Neural cell (in vitro differentiated cells): ENCODE results near the gene TNNT3. TPM values are rescaled to one million over a fixed set of nuclear protein-coding genes. Genes with fewer than 3 reads are reported as not detected.
"Not testable (repeated sequence)": the region's sequence is repeated elsewhere in the genome, so short reads cannot be mapped to it uniquely, and the experiment has no call there.

Experiments
- H2AFZ ChIP-seq: fragments of 200-600, 300-800 bp; sonication (generic), shearing (Covaris generic); 2 replicates; pipeline ENCODE4 v1.6.0; 2014; ENCODE audit warnings: low read depth, mild to moderate bottlenecking, antibody characterized with exemption, low read length, moderate library complexity
- H3F3A ChIP-seq: fragments of 200-600 bp; shearing (Covaris generic); 2 replicates; pipeline ENCODE4 v1.6.1; 2016; ENCODE audit warnings: mild to moderate bottlenecking, moderate library complexity, mixed read lengths, antibody characterized with exemption, low read length; ENCODE audit not compliant: insufficient read depth, poor library complexity, severe bottlenecking
- H3K27ac ChIP-seq: fragments of 200-600, 300-800 bp; sonication (generic), shearing (Covaris generic); 2 replicates; pipeline ENCODE4 v1.5.1; 2014; ENCODE audit warnings: mild to moderate bottlenecking, low read length, moderate library complexity
- H3K27me3 ChIP-seq: fragments of 300-800, 200-600 bp; sonication (generic), shearing (Covaris generic); 2 replicates; pipeline ENCODE4 v1.6.0; 2014; ENCODE audit warnings: mild to moderate bottlenecking, low read depth, low read length, moderate library complexity; ENCODE audit not compliant: insufficient read depth
- H3K36me3 ChIP-seq: fragments of 300-800, 200-600 bp; sonication (generic), shearing (Covaris generic); 2 replicates; pipeline ENCODE4 v1.5.1; 2014; ENCODE audit warnings: mild to moderate bottlenecking, antibody characterized with exemption, low read length, moderate library complexity; ENCODE audit not compliant: insufficient read depth
- H3K4me2 ChIP-seq: fragments of 300-800, 200-600 bp; sonication (generic), shearing (Covaris generic); 2 replicates; pipeline ENCODE4 v1.6.0; 2014; ENCODE audit warnings: mild to moderate bottlenecking, low read length
- H3K4me3 ChIP-seq: fragments of 300-800, 200-600 bp; sonication (generic), shearing (Covaris generic); 2 replicates; pipeline ENCODE4 v1.5.1; 2014; ENCODE audit warnings: mild to moderate bottlenecking, low read length, moderate library complexity
- H3K79me2 ChIP-seq: fragments of 200-600 bp; shearing (Covaris generic); replicated peaks from 2 replicates; pipeline ENCODE4 v1.6.0; 2014; ENCODE audit warnings: mild to moderate bottlenecking, low read length, moderate library complexity; ENCODE audit not compliant: insufficient read depth
- H3K9ac ChIP-seq: fragments of 300-800, 200-600 bp; sonication (generic), shearing (Covaris generic); 2 replicates; pipeline ENCODE4 v1.6.1; 2016; ENCODE audit warnings: mild to moderate bottlenecking, low read length, mixed read lengths
- H3K9me2 ChIP-seq: fragments of 200-600 bp; shearing (Covaris generic); 2 replicates; pipeline ENCODE4 v1.6.1; 2016; ENCODE audit warnings: mild to moderate bottlenecking, low read length, mixed read lengths; ENCODE audit not compliant: insufficient read depth
- H3K9me3 ChIP-seq: fragments of 200-600, 300-800 bp; sonication (generic), shearing (Covaris generic); 2 replicates; pipeline ENCODE4 v1.6.1; 2016; ENCODE audit warnings: mild to moderate bottlenecking, mixed run types, low read length, moderate library complexity, mixed read lengths
- H4K20me1 ChIP-seq: fragments of 200-600 bp; shearing (Covaris generic); 2 replicates; pipeline ENCODE4 v1.6.1; 2016; ENCODE audit warnings: mild to moderate bottlenecking, mixed run types; ENCODE audit not compliant: insufficient read depth
- EP300 ChIP-seq: fragments of 450-650 bp; conservative IDR thresholded peaks from 2 replicates; pipeline ENCODE4 v1.6.1; 2014; ENCODE audit warnings: antibody characterized with exemption, mild to moderate bottlenecking, moderate library complexity; ENCODE audit not compliant: poor library complexity, severe bottlenecking
- EZH2 ChIP-seq: fragments of 200-600, 300-800 bp; shearing (Covaris generic), sonication (generic); IDR thresholded peaks from 2 replicates; pipeline ENCODE4 v1.6.1; 2014; ENCODE audit warnings: antibody characterized with exemption, low read length, borderline replicate concordance, mild to moderate bottlenecking; ENCODE audit not compliant: insufficient read depth, poor library complexity, severe bottlenecking
- MXI1 ChIP-seq: fragments of 450-650 bp; conservative IDR thresholded peaks from 2 replicates; pipeline ENCODE4 v1.6.1; 2014; ENCODE audit warnings: antibody characterized with exemption, mild to moderate bottlenecking; ENCODE audit not compliant: poor library complexity, severe bottlenecking
- POLR2AphosphoS5 ChIP-seq: IDR thresholded peaks from 2 replicates; pipeline ENCODE4 v1.6.1; 2012
- RAD21 ChIP-seq: fragments of 450-650 bp; conservative IDR thresholded peaks from 2 replicates; pipeline ENCODE4 v1.6.1; 2014; ENCODE audit warnings: antibody characterized with exemption, mild to moderate bottlenecking, moderate library complexity
- SMC3 ChIP-seq: fragments of 450-650 bp; conservative IDR thresholded peaks from 2 replicates; pipeline ENCODE4 v1.6.1; 2014; ENCODE audit warnings: antibody characterized with exemption, mild to moderate bottlenecking, moderate library complexity; ENCODE audit not compliant: poor library complexity
- TAF1 ChIP-seq: IDR thresholded peaks from 2 replicates; pipeline ENCODE4 v1.6.1; 2012; ENCODE audit warnings: low read depth
- polyA plus RNA-seq: library from polyadenylated mRNA; depleted of rRNA; stranded (reverse); fragments of >200 nt; gene quantifications from 2 replicates; pipeline ENCODE4 v1.2.3, GENCODE V29; 2014
- TF ChIP-seq, protein P1 (sequence below): IDR thresholded peaks from 2 replicates; pipeline ENCODE4 v1.6.1; 2012; ENCODE audit warnings: borderline replicate concordance
- TF ChIP-seq, protein P2 (sequence below): fragments of 450-650 bp; IDR thresholded peaks from 2 replicates; pipeline ENCODE4 v1.5.1; 2014; ENCODE audit warnings: antibody characterized with exemption, mild to moderate bottlenecking, moderate library complexity; ENCODE audit not compliant: poor library complexity, severe bottlenecking

The TNNT3 gene
- polyA plus RNA-seq, 1 donor from 2014 or later = not detected

DNA sequence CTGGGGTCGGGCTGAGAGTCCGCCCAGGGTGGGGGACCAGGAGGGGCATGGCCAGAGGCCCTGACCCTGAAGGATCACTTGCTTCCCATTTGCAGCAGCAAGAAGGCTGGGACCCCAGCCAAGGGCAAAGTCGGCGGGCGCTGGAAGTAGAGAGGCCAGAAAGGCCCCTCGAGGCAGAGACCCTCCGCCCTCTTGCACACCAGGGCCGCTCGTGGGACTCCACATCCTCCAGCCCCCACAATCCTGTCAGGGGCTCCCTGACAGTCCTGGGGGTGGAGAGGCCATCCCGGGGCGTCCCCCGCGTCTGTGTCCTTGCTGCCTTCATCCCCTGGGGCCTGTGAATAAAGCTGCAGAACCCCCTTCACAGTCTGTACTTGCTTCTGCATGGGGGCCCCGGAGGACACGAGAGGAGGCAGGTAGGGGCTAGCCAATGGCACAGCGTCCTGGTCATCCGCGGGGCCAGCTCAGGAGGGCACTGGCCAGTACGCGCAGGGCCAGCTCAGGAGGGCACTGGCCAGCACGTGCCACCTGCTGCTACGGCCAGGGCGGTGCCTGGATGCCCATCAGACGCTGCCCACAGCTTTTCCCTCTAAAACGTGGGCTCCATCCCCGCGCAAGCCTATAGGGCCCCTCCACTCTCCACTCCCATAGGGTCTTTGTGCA lies 19.0 kb downstream of the TNNT3 start:
- Histone ChIP-seq H3K9me2 (no peaks in the 10 kb centered on the region), H3K27ac (no peak overlapping the region), H2AFZ (no peak overlapping the region), H3K36me3 (no peaks in the 10 kb centered on the region), H3K4me2 (no peak overlapping the region), H3K79me2 (no peaks in the 10 kb centered on the region), H3F3A (no peaks in the 10 kb centered on the region), H3K27me3 (no peaks in the 10 kb centered on the region), H3K9me3 (no peaks in the 10 kb centered on the region), H3K9ac (no peak overlapping the region), H3K4me3 (no peak overlapping the region), H4K20me1 (no peaks in the 10 kb centered on the region)
- TF ChIP-seq SMC3 = no peak
- no peak for TF ChIP-seq TAF1
- TF ChIP-seq, protein P1, sequence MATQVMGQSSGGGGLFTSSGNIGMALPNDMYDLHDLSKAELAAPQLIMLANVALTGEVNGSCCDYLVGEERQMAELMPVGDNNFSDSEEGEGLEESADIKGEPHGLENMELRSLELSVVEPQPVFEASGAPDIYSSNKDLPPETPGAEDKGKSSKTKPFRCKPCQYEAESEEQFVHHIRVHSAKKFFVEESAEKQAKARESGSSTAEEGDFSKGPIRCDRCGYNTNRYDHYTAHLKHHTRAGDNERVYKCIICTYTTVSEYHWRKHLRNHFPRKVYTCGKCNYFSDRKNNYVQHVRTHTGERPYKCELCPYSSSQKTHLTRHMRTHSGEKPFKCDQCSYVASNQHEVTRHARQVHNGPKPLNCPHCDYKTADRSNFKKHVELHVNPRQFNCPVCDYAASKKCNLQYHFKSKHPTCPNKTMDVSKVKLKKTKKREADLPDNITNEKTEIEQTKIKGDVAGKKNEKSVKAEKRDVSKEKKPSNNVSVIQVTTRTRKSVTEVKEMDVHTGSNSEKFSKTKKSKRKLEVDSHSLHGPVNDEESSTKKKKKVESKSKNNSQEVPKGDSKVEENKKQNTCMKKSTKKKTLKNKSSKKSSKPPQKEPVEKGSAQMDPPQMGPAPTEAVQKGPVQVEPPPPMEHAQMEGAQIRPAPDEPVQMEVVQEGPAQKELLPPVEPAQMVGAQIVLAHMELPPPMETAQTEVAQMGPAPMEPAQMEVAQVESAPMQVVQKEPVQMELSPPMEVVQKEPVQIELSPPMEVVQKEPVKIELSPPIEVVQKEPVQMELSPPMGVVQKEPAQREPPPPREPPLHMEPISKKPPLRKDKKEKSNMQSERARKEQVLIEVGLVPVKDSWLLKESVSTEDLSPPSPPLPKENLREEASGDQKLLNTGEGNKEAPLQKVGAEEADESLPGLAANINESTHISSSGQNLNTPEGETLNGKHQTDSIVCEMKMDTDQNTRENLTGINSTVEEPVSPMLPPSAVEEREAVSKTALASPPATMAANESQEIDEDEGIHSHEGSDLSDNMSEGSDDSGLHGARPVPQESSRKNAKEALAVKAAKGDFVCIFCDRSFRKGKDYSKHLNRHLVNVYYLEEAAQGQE = no peak
- TF ChIP-seq MXI1 = no peak
- TF ChIP-seq EZH2 = no peak
- TF ChIP-seq, protein P2, sequence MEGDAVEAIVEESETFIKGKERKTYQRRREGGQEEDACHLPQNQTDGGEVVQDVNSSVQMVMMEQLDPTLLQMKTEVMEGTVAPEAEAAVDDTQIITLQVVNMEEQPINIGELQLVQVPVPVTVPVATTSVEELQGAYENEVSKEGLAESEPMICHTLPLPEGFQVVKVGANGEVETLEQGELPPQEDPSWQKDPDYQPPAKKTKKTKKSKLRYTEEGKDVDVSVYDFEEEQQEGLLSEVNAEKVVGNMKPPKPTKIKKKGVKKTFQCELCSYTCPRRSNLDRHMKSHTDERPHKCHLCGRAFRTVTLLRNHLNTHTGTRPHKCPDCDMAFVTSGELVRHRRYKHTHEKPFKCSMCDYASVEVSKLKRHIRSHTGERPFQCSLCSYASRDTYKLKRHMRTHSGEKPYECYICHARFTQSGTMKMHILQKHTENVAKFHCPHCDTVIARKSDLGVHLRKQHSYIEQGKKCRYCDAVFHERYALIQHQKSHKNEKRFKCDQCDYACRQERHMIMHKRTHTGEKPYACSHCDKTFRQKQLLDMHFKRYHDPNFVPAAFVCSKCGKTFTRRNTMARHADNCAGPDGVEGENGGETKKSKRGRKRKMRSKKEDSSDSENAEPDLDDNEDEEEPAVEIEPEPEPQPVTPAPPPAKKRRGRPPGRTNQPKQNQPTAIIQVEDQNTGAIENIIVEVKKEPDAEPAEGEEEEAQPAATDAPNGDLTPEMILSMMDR = no peak
- no peak for TF ChIP-seq EP300
- no peak for TF ChIP-seq POLR2AphosphoS5
- no peak for TF ChIP-seq RAD21

DNA sequence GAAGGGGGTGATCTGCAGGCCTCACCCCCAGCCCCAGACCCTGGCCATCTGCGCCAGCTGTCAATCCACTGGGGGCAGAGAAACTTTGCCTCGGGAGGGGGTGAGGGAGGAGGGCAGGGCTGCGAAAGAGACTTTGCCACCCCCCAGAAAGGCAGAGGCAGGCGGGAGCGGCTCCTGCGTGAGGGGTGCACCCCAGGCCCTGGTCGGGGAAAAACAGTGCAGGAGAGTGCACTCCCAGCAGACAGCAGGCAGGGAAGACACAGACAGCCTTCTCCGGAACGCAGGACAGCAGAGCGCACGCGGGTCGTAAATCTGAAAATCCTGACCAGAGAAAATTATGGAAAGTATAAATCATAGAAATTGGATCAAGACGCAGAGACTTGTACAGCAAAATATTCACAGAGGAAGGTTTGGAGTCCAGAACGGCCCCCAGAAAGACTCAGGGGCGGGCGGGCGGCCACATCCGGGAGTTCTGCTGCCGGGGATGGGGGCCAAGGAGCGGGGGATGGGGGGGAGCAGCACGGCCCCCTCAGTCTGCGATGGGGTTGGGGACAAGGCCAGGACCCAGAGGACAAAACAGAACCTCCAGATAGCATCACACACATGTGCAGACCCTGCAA lies 19.6 kb downstream of the TNNT3 start:
- Histone ChIP-seq H3K36me3 (no peaks in the 10 kb centered on the region), H3F3A (no peaks in the 10 kb centered on the region), H3K9me2 (no peaks in the 10 kb centered on the region), H2AFZ (no peak overlapping the region), H4K20me1 (no peaks in the 10 kb centered on the region), H3K27me3 (no peaks in the 10 kb centered on the region), H3K9me3 (no peaks in the 10 kb centered on the region), H3K4me3 (no peak overlapping the region), H3K4me2 (no peak overlapping the region), H3K27ac (no peak overlapping the region), H3K9ac (no peak overlapping the region), H3K79me2 (no peaks in the 10 kb centered on the region)
- TF ChIP-seq SMC3 = no peak
- TF ChIP-seq TAF1 = no peak
- no peak for TF ChIP-seq RAD21
- TF ChIP-seq MXI1 = no peak
- TF ChIP-seq, protein P1 = no peak
- TF ChIP-seq POLR2AphosphoS5 = no peak
- TF ChIP-seq, protein P2 = no peak
- TF ChIP-seq EP300 = no peak
- no peak for TF ChIP-seq EZH2

DNA sequence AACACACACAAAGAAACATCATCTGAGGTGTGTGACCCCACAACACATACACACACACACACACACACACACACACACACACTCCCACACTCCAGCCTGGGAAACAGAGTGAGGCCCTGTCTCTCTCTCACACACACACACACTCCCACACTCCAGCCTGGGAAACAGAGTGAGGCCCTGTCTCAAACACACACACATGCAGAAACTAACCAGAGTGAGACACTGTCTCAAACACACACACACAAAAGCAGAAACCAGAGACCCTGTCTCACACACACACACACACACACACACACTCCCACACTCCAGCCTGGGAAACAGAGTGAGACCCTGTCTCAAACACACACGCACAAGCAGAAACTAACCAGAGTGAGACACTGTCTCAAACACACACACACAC lies 20.3 kb downstream of the TNNT3 start:
- H2AFZ ChIP-seq, H3K4me2 ChIP-seq, H3K9me3 ChIP-seq, H3K4me3 ChIP-seq, H3F3A ChIP-seq, H3K9ac ChIP-seq, H3K27ac ChIP-seq, H3K9me2 ChIP-seq, H4K20me1 ChIP-seq, H3K27me3 ChIP-seq, H3K36me3 ChIP-seq, H3K79me2 ChIP-seq: not testable (repeated sequence)
